Right lobe of liver (tissue), 4 donors: ENCODE data around the gene EPHA7.

Source experiments
- CTCF ChIP-seq, 4 donors: fragments of 200-600 bp in 3 of 4; fragments of 450-650 bp in 1 of 4; IDR thresholded peaks; one replicate each; pipeline versions ENCODE4 v1.5.1 to v1.8.0; 2016 to 2022; ENCODE audit warnings: antibody characterized with exemption in 4 of 4, mild to moderate bottlenecking in 2 of 4
- POLR2A ChIP-seq: fragments of 450-650 bp; IDR thresholded peaks from one replicate; pipeline ENCODE4 v1.6.1; 2017; ENCODE audit warnings: antibody characterized with exemption, mild to moderate bottlenecking
- donor health status: DM: no; HTN: no; CAD: no.
- donor health status: DM: no; HTN: no; CAD: no.
- donor health status: DM: no; HTN: yes; CAD: no.

- no peak for TF ChIP-seq CTCF (IDR thresholded peaks at IDR 0.05)
- TF ChIP-seq POLR2A, result no peak
Measured at GRCh38 chr6:93260881-93261280, 158.5 kb downstream of the EPHA7 start.
